Hypothalamus (tissue), 51 donors: ENCODE measurements around the gene CFAP58.
A peak's percentile ranks its signal among the peaks of the same experiment; 100 is the strongest.

Experiments
- DNase-seq, 51 donors: peaks; one replicate each; lab custom pipeline; 2025; lab: John Stamatoyannopoulos, UW

CFAP58 gene

DNA sequence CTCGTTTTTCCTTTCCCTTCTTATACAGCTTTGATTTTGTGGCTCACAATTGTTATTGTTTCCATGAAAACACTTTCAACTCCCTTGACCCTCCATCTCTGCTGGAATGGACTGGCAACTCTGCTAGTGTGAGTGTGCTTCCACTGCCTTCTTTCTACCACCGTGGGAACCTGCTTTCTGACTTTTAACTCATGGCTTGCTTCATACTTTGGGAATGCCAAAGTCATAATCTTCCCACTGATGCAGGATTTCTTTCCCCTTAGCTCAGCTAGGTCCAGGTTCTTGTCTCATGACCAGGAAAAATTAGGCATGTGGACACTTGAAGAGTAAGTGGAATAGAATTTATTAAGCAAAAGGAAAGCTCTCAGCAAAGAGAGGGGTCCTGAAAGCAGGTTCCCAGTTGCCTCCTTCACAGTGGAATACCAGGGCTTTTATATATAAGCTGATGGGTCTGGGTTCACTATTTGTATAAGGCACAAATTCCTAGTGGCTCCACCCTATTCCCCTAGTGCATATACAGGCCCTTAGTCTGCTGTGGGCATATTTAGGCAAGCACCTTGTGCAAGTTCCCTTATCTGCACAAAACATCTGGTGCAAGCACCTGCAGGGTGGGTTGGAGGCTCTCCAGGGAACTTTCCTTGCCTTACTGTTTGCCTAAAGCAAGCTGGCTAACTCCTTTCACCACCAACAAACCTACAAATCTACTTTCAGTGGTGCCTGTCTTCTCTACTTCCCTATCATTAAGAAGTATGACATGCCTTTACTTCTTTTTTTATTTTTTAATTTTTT is 119.5 kb downstream of the CFAP58 start:
- DNase-seq: no peak

- no peak for DNase-seq
These were observed 124.7 kb downstream of the CFAP58 start for GRCh38 chr10:104478380-104478779.

GRCh38 chr10:104479906-104480593 is 126.4 kb downstream of the CFAP58 start:
- DNase-seq: no peak

- no peak for DNase-seq
These were observed 127.2 kb downstream of the CFAP58 start for GRCh38 chr10:104480797-104481196.

DNA sequence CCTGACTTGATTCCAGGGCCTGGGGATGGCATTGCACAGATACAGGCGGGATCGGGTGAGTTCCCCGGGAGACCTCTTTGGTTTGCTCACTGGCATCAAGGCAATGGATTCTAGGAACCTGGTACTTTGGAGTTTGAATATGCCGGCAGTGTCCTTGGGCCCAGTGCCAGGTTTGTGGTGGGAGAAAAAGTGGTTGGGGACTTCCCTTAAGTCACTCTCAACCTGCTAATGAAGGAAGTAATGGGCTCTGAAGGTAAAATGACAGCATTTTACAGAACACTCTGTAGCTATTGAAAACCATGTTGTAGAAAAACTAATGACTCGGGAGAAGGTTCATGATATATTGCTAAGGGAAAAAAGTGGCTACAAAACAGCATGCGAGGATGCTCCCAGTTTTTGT is 129.9 kb downstream of the CFAP58 start:
- DNase-seq: no peak

DNA sequence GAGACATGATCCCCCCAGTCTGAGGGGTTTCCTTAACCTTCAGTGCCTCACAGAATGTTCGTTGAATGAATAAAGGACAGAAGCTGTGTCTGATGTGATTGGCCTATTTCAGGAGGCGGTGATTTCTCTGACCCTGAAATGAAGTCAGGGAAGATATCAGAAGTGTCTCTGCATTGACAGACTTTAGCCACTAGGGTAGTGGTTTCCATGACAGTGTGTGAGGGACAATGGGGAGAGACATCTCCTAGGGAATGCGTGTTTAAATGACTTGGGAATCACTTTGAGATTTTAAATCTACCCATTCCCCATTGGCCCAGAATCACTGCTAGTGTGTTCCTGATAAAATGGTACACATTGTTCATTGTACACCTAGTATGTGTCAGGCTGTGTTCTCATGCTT is 132.0 kb downstream of the CFAP58 start:
- DNase-seq: no peak

- no peak for DNase-seq
These were observed 133.2 kb downstream of the CFAP58 start for GRCh38 chr10:104486803-104487202.

GRCh38 chr10:104487794-104488438 is 134.3 kb downstream of the CFAP58 start:
- DNase-seq: peak in 12 of 51 donors; percentile 7 to 48 (median 14)

DNA sequence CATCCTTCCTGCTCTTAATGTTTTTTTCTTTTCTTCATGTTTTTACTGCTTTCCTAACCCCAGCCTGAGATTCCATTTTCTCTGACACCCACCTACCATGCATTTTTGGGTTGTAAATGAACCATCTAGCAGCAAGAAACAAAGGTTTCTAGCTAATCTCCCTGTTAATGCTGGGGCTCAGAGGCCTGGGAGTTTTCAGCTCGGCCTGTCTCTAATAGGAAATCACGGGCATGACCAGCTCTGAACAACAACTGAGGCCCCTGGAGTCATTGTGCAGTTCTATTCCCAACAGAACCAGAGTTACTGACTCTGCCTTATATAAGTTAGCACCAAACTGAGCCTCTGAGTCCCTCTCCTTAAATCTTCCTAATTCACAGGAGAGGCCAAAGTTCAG is 134.8 kb downstream of the CFAP58 start:
- no peak for DNase-seq

DNA sequence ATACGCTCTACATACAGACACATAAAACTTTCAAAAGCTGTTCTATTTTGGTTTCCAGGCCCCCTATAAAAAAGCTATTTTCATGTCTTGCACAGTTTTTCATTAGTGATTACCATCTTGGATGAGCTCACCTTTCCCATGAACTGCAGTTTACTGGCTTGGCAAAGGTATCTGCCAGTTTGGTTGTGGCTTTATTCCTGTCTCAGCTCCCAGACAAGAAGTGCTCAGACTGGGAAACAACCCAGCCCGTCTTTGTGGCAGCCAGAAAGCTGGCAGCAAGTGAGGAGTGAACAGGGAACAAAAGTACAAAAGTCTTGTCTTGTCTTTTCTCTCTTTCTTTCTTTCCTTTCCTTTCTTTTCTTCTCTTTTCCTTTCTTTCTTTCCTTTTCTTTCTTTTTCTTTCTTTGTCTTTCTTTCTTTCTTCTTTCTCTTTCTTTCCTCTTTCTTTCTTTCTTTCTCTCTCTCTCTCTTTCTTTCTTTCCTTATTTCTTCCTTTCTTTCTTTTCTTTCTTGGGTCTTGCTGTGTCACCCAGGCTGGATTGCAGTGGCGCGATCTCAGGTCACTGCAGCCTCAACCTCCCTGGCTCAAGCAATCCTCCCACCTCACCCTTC is 138.8 kb downstream of the CFAP58 start:
- DNase-seq: peak in 23 of 51 donors; percentile 3 to 57 (median 34)

- no peak for DNase-seq
These were observed 144.9 kb downstream of the CFAP58 start for GRCh38 chr10:104498347-104499081.

DNA sequence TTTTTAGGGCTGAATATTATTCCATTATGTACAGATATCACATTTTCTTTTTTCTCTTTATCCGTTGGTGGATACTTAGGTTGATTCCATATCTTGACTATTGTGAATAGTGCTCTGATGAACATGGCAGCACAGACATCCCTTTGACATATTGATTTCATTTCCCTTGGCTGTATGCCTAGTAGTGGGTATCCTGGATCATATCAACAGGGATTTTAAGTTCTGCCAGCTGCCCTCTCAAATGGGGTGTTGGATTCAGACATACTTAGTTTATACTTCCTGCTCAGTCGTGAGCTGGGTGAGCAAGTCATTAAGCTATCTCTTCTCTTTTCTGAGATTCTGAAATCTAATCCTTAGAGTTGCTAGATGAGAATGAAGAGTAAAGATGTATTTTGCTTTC is 147.8 kb downstream of the CFAP58 start:
- DNase-seq: no peak

DNA sequence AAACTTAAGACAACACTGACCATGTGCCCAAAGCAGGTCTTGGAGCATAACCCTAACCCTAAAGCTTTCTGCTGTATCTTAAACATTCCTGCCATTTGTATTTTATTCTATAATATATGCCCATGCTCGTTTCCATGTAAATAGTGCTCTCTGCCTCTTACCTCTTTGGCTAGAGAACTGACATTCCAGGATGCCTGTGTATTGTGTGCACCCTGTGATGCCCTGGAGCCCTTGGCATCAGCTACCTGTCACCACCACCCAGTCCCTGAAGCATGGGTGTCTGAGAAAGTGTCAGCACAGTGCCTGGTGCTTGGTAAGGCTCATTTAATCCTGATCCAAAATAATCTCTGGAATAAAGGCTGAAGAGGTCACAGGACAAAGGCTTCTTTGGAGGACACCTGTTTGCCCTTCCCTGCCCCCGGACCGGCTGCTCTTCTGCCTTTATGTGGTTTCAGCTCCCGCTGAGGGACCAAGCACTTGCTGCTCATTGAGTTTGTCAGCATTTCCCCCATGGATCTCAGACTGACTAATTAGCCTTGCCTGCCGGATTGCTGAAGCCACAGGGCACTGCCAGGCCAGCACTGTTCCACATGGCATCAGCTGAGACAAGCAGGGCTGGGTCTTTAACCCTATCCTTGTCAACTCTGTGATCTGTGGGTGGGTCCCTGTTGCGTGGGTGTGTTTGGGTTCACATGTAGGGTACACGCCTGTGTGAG is 148.4 kb downstream of the CFAP58 start:
- no peak for DNase-seq

- DNase-seq: no peak
These were observed 149.3 kb downstream of the CFAP58 start for GRCh38 chr10:104502907-104503306.
